Skeletal muscle tissue (tissue), 4 donors: Measurements from ENCODE around the gene WT1. TPM values are rescaled to one million over a fixed set of nuclear protein-coding genes. Genes with fewer than 3 reads are reported as not detected.
A peak's percentile ranks its signal among the peaks of the same experiment; 100 is the strongest.
"Not testable (repeated sequence)": the region's sequence is repeated elsewhere in the genome, so short reads cannot be mapped to it uniquely, and the experiment has no call there.

Experiments
- H3K27ac ChIP-seq: one replicate; pipeline ENCODE4 v1.7.0; 2013; ENCODE audit warnings: mild to moderate bottlenecking, low read depth, low read length, inconsistent platforms
- H3K27me3 ChIP-seq, 3 donors: one replicate each; pipeline ENCODE4 v1.7.0; 2013; ENCODE audit warnings: low read length in 3 of 3; ENCODE audit not compliant: control insufficient read depth in 3 of 3, insufficient read depth in 3 of 3
- H3K36me3 ChIP-seq, 3 donors: one replicate each; pipeline ENCODE4 v1.7.0; 2013; ENCODE audit warnings: low read length in 3 of 3; ENCODE audit not compliant: control insufficient read depth in 3 of 3, insufficient read depth in 3 of 3
- H3K4me1 ChIP-seq, 3 donors: one replicate each; pipeline ENCODE4 v1.7.0; 2013; ENCODE audit warnings: low read length in 3 of 3, mild to moderate bottlenecking in 3 of 3; ENCODE audit not compliant: control insufficient read depth in 3 of 3, insufficient read depth in 3 of 3
- H3K4me3 ChIP-seq, 3 donors: one replicate each; pipeline ENCODE4 v1.7.0; 2013; ENCODE audit warnings: low read length in 3 of 3
- H3K9ac ChIP-seq, 3 donors: one replicate each; pipeline ENCODE4 v1.7.0; 2013; ENCODE audit warnings: low read length in 3 of 3, mild to moderate bottlenecking in 3 of 3, moderate library complexity in 2 of 3, low read depth in 1 of 3
- H3K9me3 ChIP-seq, 3 donors: one replicate each; pipeline ENCODE4 v1.7.0; 2013; ENCODE audit warnings: low read length in 3 of 3; ENCODE audit not compliant: control insufficient read depth in 3 of 3
- total RNA-seq: library from RNA; depleted of rRNA; stranded (reverse); fragments of >200 nt; gene quantifications from one replicate; pipeline ENCODE4 v1.2.3, GENCODE V29; 2014
- donor health status: Osteomylitis.

Gene WT1
- not detected for total RNA-seq

DNA sequence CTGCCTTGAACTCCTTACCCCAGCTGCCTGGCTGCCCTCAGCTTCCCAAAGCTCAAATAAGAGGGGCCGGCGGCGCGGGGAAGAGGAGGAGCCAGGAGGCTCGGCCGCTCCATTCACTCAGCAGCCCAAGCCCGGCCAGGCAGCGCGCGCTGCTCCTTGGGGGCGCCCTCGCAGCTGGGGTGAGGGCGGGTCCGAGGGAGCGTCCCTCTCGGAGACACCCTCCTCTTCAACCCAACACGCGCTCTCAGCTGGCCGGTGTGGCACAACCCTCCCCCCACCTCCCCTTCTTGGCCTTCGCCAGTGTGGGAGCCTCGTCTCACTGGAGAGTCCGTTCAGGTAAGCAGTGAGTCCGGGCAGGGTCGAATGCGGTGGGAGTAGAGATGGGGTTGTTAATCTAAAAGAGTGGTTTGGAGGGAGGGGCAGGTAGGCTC, at the start of gene WT1:
WT1 (minus strand) TSS at position 29 of the 431 bp plus-strand sequence.
- no peak within 1 kb of the TSS for H3K9ac ChIP-seq
- no peaks in the 10 kb centered on the region for H3K36me3 ChIP-seq
- no peak within 1 kb of the TSS for H3K27ac ChIP-seq
- peak within 1 kb of the TSS in 2 of 3 donors; percentile 15 to 41 for H3K4me3 ChIP-seq
- H3K4me1 ChIP-seq: peaks cover 5 to 22% (median 5%) of the 10 kb centered on the region in 3 donors
- H3K27me3 ChIP-seq: peaks cover 83 to 94% (median 84%) of the 10 kb centered on the region in 3 donors
- no peaks in the 10 kb centered on the region for H3K9me3 ChIP-seq

GRCh38 chr11:32479291-32479690, 44.0 kb upstream of the WT1 start:
- Histone ChIP-seq H3K36me3 (no peaks in the 10 kb centered on the region), H3K9ac (no peak overlapping the region), H3K27me3 (no peaks in the 10 kb centered on the region), H3K27ac (no peak overlapping the region), H3K4me1 (no peaks in the 10 kb centered on the region), H3K9me3 (no peaks in the 10 kb centered on the region), H3K4me3 (no peak overlapping the region)

DNA sequence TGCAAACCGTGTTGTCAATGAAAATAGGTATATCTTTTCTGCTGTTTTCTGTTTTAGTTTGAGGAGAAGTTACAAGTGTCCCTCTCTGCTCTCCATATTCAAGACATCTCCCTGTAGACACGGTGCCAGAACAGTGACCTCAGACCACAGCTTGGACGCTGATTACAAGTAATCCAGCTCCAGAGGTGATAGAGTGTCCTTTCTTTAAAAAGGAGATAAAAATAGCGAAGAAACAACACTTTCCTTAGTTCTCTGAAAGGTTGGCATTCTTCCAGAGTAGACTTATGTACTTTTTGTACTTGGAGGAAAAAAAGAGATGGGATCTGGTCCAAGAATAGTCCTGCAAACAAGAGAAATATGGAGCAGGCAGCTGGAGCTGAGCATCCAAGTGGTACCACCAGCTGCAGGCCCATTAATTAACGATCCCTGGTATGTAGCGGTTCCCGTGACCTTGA, 43.0 kb upstream of the WT1 start:
- no peaks in the 10 kb centered on the region for H3K9me3 ChIP-seq
- H3K9ac ChIP-seq: no peak overlapping the region
- H3K4me1 ChIP-seq: no peaks in the 10 kb centered on the region
- H3K27me3 ChIP-seq: no peaks in the 10 kb centered on the region
- no peak overlapping the region for H3K4me3 ChIP-seq
- no peaks in the 10 kb centered on the region for H3K36me3 ChIP-seq
- H3K27ac ChIP-seq: no peak overlapping the region

GRCh38 chr11:32473282-32473909, 38.1 kb upstream of the WT1 start:
- no peaks in the 10 kb centered on the region for H3K4me1 ChIP-seq
- H3K27me3 ChIP-seq: no peaks in the 10 kb centered on the region
- no peaks in the 10 kb centered on the region for H3K36me3 ChIP-seq
- no peaks in the 10 kb centered on the region for H3K9me3 ChIP-seq
- no peak overlapping the region for H3K27ac ChIP-seq
- no peak overlapping the region for H3K9ac ChIP-seq
- H3K4me3 ChIP-seq: no peak overlapping the region

DNA sequence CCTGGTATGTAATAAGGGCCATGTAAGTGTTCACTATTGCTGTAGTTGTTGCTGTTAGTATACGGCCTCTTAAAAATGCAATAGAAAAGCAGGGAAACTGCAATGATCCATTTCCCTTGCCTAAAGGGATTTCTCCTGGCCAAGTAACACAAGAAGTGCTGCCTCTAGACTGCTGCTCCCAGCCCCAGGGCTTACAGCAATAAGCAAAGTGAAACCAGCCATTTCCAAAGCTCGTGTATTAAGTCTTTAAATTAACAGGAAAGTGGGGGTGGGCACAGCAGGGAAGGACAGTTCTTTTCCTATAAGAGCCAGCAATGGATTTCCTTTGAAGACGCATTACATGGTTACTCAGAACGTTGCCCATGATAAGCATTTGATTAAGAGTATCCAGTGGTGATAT, 36.9 kb upstream of the WT1 start:
- Histone ChIP-seq H3K9ac (no peak overlapping the region), H3K4me3 (no peak overlapping the region), H3K4me1 (no peaks in the 10 kb centered on the region), H3K27ac (no peak overlapping the region), H3K27me3 (no peaks in the 10 kb centered on the region), H3K36me3 (no peaks in the 10 kb centered on the region), H3K9me3 (no peaks in the 10 kb centered on the region)

GRCh38 chr11:32471544-32471943, 36.2 kb upstream of the WT1 start:
- H3K27me3 ChIP-seq, H3K4me1 ChIP-seq, H3K36me3 ChIP-seq, H3K9ac ChIP-seq, H3K9me3 ChIP-seq, H3K4me3 ChIP-seq, H3K27ac ChIP-seq: not testable (repeated sequence)

DNA sequence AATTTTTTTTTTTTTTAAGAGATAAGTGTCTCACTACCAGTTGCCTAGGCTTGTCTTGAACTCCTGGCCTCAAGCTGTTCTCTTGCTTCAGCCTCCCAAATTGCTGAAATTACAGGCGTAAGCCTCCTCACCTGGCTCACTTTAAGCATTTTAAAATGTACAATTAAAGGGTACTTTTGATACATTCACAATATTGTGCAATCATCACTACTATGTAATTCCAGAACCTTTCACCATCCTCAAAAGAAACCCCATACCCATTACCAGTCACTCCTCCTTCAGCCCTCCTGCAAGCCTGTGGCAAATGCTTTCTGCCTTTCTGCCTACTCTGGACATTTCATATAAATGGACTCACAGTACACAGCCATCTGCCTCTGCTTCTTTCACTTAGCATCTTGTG, 34.5 kb upstream of the WT1 start:
- Histone ChIP-seq H3K9ac (no peak overlapping the region), H3K27me3 (peaks cover 0 to 3% (median 0%) of the 10 kb centered on the region in 3 donors), H3K4me3 (no peak overlapping the region), H3K27ac (no peak overlapping the region), H3K4me1 (no peaks in the 10 kb centered on the region), H3K36me3 (no peaks in the 10 kb centered on the region), H3K9me3 (no peaks in the 10 kb centered on the region)

GRCh38 chr11:32466279-32466915, 31.1 kb upstream of the WT1 start:
- Histone ChIP-seq H3K4me1 (no peaks in the 10 kb centered on the region), H3K27ac (no peak overlapping the region)

GRCh38 chr11:32464078-32464477, 28.7 kb upstream of the WT1 start:
- H3K27me3 ChIP-seq: peaks cover 0 to 6% (median 0%) of the 10 kb centered on the region in 3 donors
- no peak overlapping the region for H3K9ac ChIP-seq
- H3K4me3 ChIP-seq: no peak overlapping the region
- H3K36me3 ChIP-seq: no peaks in the 10 kb centered on the region
- no peaks in the 10 kb centered on the region for H3K4me1 ChIP-seq
- H3K27ac ChIP-seq: no peak overlapping the region
- no peaks in the 10 kb centered on the region for H3K9me3 ChIP-seq

More at GRCh38 chr11:32466279-32466915, 31.1 kb upstream of the WT1 start:
- H3K27me3 ChIP-seq: peaks cover 0 to 3% (median 0%) of the 10 kb centered on the region in 3 donors
- H3K9ac ChIP-seq: no peak overlapping the region
- no peaks in the 10 kb centered on the region for H3K36me3 ChIP-seq
- no peak overlapping the region for H3K4me3 ChIP-seq
- H3K9me3 ChIP-seq: no peaks in the 10 kb centered on the region

- Histone ChIP-seq H3K4me1 (no peaks in the 10 kb centered on the region), H3K27ac (no peak overlapping the region), H3K4me3 (no peak overlapping the region), H3K9me3 (no peaks in the 10 kb centered on the region), H3K9ac (no peak overlapping the region), H3K36me3 (no peaks in the 10 kb centered on the region), H3K27me3 (peaks cover 0 to 6% (median 0%) of the 10 kb centered on the region in 3 donors)
Measured at GRCh38 chr11:32462011-32462690, 26.8 kb upstream of the WT1 start.
